Neural crest cell (in vitro differentiated cells): ENCODE data around the gene TESMIN. TPM values are rescaled to one million over a fixed set of nuclear protein-coding genes. Genes with fewer than 3 reads are reported as not detected.

Experiments
- DNase-seq: peaks from one replicate; pipeline ENCODE4 v3.0.0; 2021; ENCODE audit warnings: low read depth, mixed read lengths, low spot score
- H3K27ac Mint-ChIP-seq: one replicate; pipeline ENCODE4 v1.8.0; 2021; ENCODE audit warnings: mild to moderate bottlenecking, mixed read lengths; ENCODE audit not compliant: unreplicated experiment
- H3K27me3 Mint-ChIP-seq: 2 replicates; pipeline ENCODE4 v1.8.0; 2021; ENCODE audit warnings: low read depth, mild to moderate bottlenecking, mixed read lengths
- H3K36me3 Mint-ChIP-seq: 2 replicates; pipeline ENCODE4 v1.8.0; 2021; ENCODE audit warnings: low read depth, mild to moderate bottlenecking, mixed read lengths
- H3K4me1 Mint-ChIP-seq: 2 replicates; pipeline ENCODE4 v1.8.0; 2021; ENCODE audit warnings: mixed read lengths
- H3K4me3 Mint-ChIP-seq: one replicate; pipeline ENCODE4 v1.8.0; 2021; ENCODE audit warnings: mild to moderate bottlenecking, mixed read lengths
- H3K9me3 Mint-ChIP-seq: 2 replicates; pipeline ENCODE4 v1.8.0; 2021; ENCODE audit warnings: mixed read lengths
- CTCF ChIP-seq: fragments of 200-600 bp; sonication (generic); conservative IDR thresholded peaks from 2 replicates; pipeline ENCODE4 v1.5.0; 2021; ENCODE audit warnings: antibody characterized with exemption, mild to moderate bottlenecking
- total RNA-seq: library from RNA; stranded (reverse); gene quantifications from 2 replicates; pipeline ENCODE4 v1.2.1, GENCODE V29; 2021

Gene TESMIN
- total RNA-seq, 1 donor from 2014 or later: 6.8 TPM

GRCh38 chr11:68762481-68762880 is 11.2 kb upstream of the TESMIN start:
- H3K27me3 Mint-ChIP-seq: no peaks in the 10 kb centered on the region
- DNase-seq: no peak
- no peaks in the 10 kb centered on the region for H3K36me3 Mint-ChIP-seq
- no peaks in the 10 kb centered on the region for H3K9me3 Mint-ChIP-seq
- peaks cover 6% of the 10 kb centered on the region for H3K4me1 Mint-ChIP-seq
- no peak overlapping the region for H3K27ac Mint-ChIP-seq
- no peak for TF ChIP-seq CTCF
- no peak overlapping the region for H3K4me3 Mint-ChIP-seq

- Mint-ChIP-seq H3K9me3 (no peaks in the 10 kb centered on the region), H3K36me3 (no peaks in the 10 kb centered on the region), H3K4me3 (no peak overlapping the region), H3K27me3 (no peaks in the 10 kb centered on the region), H3K4me1 (peaks cover 6% of the 10 kb centered on the region), H3K27ac (no peak overlapping the region)
- DNase-seq: no peak
- no peak for TF ChIP-seq CTCF
These were observed 10.5 kb upstream of the TESMIN start for GRCh38 chr11:68761801-68762200.

GRCh38 chr11:68759991-68760390 is 8.7 kb upstream of the TESMIN start:
- H3K9me3 Mint-ChIP-seq: no peaks in the 10 kb centered on the region
- no peak for DNase-seq
- no peak overlapping the region for H3K27ac Mint-ChIP-seq
- no peak for TF ChIP-seq CTCF
- no peaks in the 10 kb centered on the region for H3K27me3 Mint-ChIP-seq
- H3K36me3 Mint-ChIP-seq: no peaks in the 10 kb centered on the region
- no peak overlapping the region for H3K4me3 Mint-ChIP-seq
- H3K4me1 Mint-ChIP-seq: peaks cover 8% of the 10 kb centered on the region

GRCh38 chr11:68757711-68758110 is 6.4 kb upstream of the TESMIN start:
- H3K9me3 Mint-ChIP-seq: no peaks in the 10 kb centered on the region
- DNase-seq: no peak
- no peak overlapping the region for H3K27ac Mint-ChIP-seq
- peaks cover 4% of the 10 kb centered on the region for H3K27me3 Mint-ChIP-seq
- no peak for TF ChIP-seq CTCF
- H3K36me3 Mint-ChIP-seq: no peaks in the 10 kb centered on the region
- peaks cover 6% of the 10 kb centered on the region for H3K4me1 Mint-ChIP-seq
- no peak overlapping the region for H3K4me3 Mint-ChIP-seq

GRCh38 chr11:68756171-68756766 is 4.9 kb upstream of the TESMIN start:
- H3K27ac Mint-ChIP-seq: no peak overlapping the region
- H3K4me1 Mint-ChIP-seq: peaks cover 9% of the 10 kb centered on the region
- H3K36me3 Mint-ChIP-seq: no peaks in the 10 kb centered on the region
- H3K4me3 Mint-ChIP-seq: no peak overlapping the region
- no peak for DNase-seq
- H3K27me3 Mint-ChIP-seq: peaks cover 4% of the 10 kb centered on the region
- TF ChIP-seq CTCF: no peak
- H3K9me3 Mint-ChIP-seq: no peaks in the 10 kb centered on the region
